ENCODE data around the gene RPS23.

DNA sequence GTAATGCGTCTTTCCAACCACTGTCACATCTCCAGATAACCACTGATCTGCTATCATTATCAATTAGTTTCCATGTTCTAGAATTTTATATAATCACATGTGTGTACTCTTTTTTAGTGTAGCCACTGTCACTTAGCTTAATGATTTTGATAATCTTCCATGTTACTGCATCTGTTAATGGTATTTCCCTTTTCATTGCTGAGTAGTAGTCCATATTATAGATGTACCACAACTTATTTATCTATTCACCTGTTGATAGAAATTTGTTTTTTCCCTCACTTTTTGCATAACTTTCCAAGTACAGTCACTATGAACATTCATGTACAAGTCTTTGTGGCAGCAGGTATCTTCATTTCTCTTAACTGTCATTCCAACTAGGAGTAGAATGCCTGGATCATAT, 30.3 kb upstream of the RPS23 start:
- TF ChIP-seq POLR2A (IDR thresholded peaks at IDR 0.05) (no peak), POLR2AphosphoS5 (IDR thresholded peaks at IDR 0.05) (no peak)
- TF ChIP-seq, protein P1, sequence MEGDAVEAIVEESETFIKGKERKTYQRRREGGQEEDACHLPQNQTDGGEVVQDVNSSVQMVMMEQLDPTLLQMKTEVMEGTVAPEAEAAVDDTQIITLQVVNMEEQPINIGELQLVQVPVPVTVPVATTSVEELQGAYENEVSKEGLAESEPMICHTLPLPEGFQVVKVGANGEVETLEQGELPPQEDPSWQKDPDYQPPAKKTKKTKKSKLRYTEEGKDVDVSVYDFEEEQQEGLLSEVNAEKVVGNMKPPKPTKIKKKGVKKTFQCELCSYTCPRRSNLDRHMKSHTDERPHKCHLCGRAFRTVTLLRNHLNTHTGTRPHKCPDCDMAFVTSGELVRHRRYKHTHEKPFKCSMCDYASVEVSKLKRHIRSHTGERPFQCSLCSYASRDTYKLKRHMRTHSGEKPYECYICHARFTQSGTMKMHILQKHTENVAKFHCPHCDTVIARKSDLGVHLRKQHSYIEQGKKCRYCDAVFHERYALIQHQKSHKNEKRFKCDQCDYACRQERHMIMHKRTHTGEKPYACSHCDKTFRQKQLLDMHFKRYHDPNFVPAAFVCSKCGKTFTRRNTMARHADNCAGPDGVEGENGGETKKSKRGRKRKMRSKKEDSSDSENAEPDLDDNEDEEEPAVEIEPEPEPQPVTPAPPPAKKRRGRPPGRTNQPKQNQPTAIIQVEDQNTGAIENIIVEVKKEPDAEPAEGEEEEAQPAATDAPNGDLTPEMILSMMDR (IDR thresholded peaks at IDR 0.05) = no peak

Data from sigmoid colon (tissue), 4 donors.